NCI-H1694 treated with DMSO at 0.1 percent for 48 hours (cell line): ENCODE results near the gene TNK1.

Experiments
- DNase-seq: peaks from one replicate; lab custom pipeline; 2025; lab: John Stamatoyannopoulos, UW

TNK1 gene

GRCh38 chr17:7392696-7393612, 12.1 kb downstream of the TNK1 start:
- no peak for DNase-seq

- no peak for DNase-seq
These were observed 12.9 kb downstream of the TNK1 start for GRCh38 chr17:7393613-7394451.

GRCh38 chr17:7394452-7395191, 13.7 kb downstream of the TNK1 start, which contains the start of gene PLSCR3:
PLSCR3 (minus strand) TSS chr17:7394525; CDS start chr17:7394110, 415 bp downstream.
- peak; percentile 56 for DNase-seq

- DNase-seq: no peak
These were observed 15.3 kb downstream of the TNK1 start for GRCh38 chr17:7396147-7396546.

- no peak for DNase-seq
These were observed 17.7 kb downstream of the TNK1 start for GRCh38 chr17:7398612-7399011.

- DNase-seq: no peak
These were observed 22.3 kb downstream of the TNK1 start for GRCh38 chr17:7403043-7403726.

GRCh38 chr17:7403727-7403976, 22.8 kb downstream of the TNK1 start:
- peak; percentile 52 for DNase-seq

GRCh38 chr17:7403977-7404736, 23.3 kb downstream of the TNK1 start, which contains the start of gene TMEM256:
TMEM256 (minus strand) TSS chr17:7404097; CDS start chr17:7404084, 13 bp downstream.
- DNase-seq: peak; percentile 97

- no peak for DNase-seq
These were observed 24.0 kb downstream of the TNK1 start for GRCh38 chr17:7404737-7405349.

- peak; percentile 11 for DNase-seq
These were observed 24.7 kb downstream of the TNK1 start for GRCh38 chr17:7405350-7406234.

GRCh38 chr17:7406235-7406825, 25.4 kb downstream of the TNK1 start:
- no peak for DNase-seq

GRCh38 chr17:7407082-7407481, 26.2 kb downstream of the TNK1 start:
- no peak for DNase-seq

- DNase-seq: no peak
These were observed 26.8 kb downstream of the TNK1 start, which contains the start of gene NLGN2 for GRCh38 chr17:7407485-7408251. NLGN2 (plus strand) TSS chr17:7407845; CDS start chr17:7408256, 411 bp downstream.

GRCh38 chr17:7408252-7408727, 27.4 kb downstream of the TNK1 start:
- no peak for DNase-seq

- no peak for DNase-seq
These were observed 28.0 kb downstream of the TNK1 start for GRCh38 chr17:7408863-7409262.

GRCh38 chr17:7409716-7410115, 28.8 kb downstream of the TNK1 start:
- DNase-seq: no peak

GRCh38 chr17:7410634-7411426, 29.9 kb downstream of the TNK1 start:
- DNase-seq: no peak
